Endodermal cell (in vitro differentiated cells): Measurements from ENCODE around the gene TLCD4. TPM values are rescaled to one million over a fixed set of nuclear protein-coding genes. Genes with fewer than 3 reads are reported as not detected.

Source experiments
- DNase-seq: peaks from one replicate; pipeline ENCODE4 v3.0.0-alpha.2; 2017
- H3K27ac ChIP-seq: 2 replicates; pipeline ENCODE4 v1.5.1; 2013; ENCODE audit warnings: mild to moderate bottlenecking, low read depth, low read length, moderate library complexity
- H3K27me3 ChIP-seq: 2 replicates; pipeline ENCODE4 v1.6.1; 2013; ENCODE audit warnings: mild to moderate bottlenecking, low read length, moderate library complexity; ENCODE audit not compliant: insufficient read depth, control insufficient read depth, poor library complexity, severe bottlenecking
- H3K36me3 ChIP-seq: 2 replicates; pipeline ENCODE4 v1.7.0; 2013; ENCODE audit warnings: mild to moderate bottlenecking, low read length, moderate library complexity; ENCODE audit not compliant: control insufficient read depth, insufficient read depth
- H3K4me1 ChIP-seq: one replicate; pipeline ENCODE4 v1.7.0; 2013; ENCODE audit warnings: low read length; ENCODE audit not compliant: control insufficient read depth, insufficient read depth
- H3K4me3 ChIP-seq: 2 replicates; pipeline ENCODE4 v1.5.1; 2013; ENCODE audit warnings: mild to moderate bottlenecking, low read length, moderate library complexity
- H3K9ac ChIP-seq: 2 replicates; pipeline ENCODE4 v1.6.1; 2013; ENCODE audit warnings: mild to moderate bottlenecking, low read length, moderate library complexity; ENCODE audit not compliant: poor library complexity, severe bottlenecking; ENCODE audit errors: extremely low read depth
- H3K9me3 ChIP-seq: 2 replicates; pipeline ENCODE4 v1.6.1; 2013; ENCODE audit warnings: mild to moderate bottlenecking, low read length, moderate library complexity; ENCODE audit not compliant: control insufficient read depth
- H3K27ac Mint-ChIP-seq: 2 replicates; pipeline ENCODE4 v1.8.0; 2020; ENCODE audit warnings: mixed read lengths
- H3K27me3 Mint-ChIP-seq: 2 replicates; pipeline ENCODE4 v1.8.0; 2021; ENCODE audit warnings: mild to moderate bottlenecking, mixed read lengths; ENCODE audit not compliant: insufficient read depth
- H3K36me3 Mint-ChIP-seq: 2 replicates; pipeline ENCODE4 v1.8.0; 2020; ENCODE audit warnings: low read depth, mixed read lengths
- H3K4me1 Mint-ChIP-seq: 2 replicates; pipeline ENCODE4 v1.8.0; 2020; ENCODE audit warnings: mixed read lengths
- H3K4me3 Mint-ChIP-seq: 2 replicates; pipeline ENCODE4 v1.8.0; 2020; ENCODE audit warnings: mild to moderate bottlenecking, moderate library complexity, mixed read lengths
- H3K9me3 Mint-ChIP-seq: 2 replicates; pipeline ENCODE4 v1.8.0; 2020; ENCODE audit warnings: mild to moderate bottlenecking, mixed read lengths
- WGBS, 2 experiments: methylation state at CpG; one replicate each; pipeline versions ENCODE4 v1.1.5 to v1.1.7; 2013; ENCODE audit warnings: missing lambda C conversion rate in 2 of 2, mixed read lengths in 1 of 2; ENCODE audit not compliant: insufficient coverage in 1 of 2, insufficient read length in 1 of 2; 5-methylcytosine and 5-hydroxymethylcytosine counted together
- total RNA-seq, 2 donors: library from RNA; stranded (reverse); fragmentation: NEBNext Ultra II Directional in 1 of 2; extraction: Animal tissue kit (Norgen Biotek cat#: 25700) in 1 of 2; gene quantifications; 2 replicates in 1 of 2; 3 replicates in 1 of 2; pipeline ENCODE4 v1.2.1, GENCODE V29; 2021
- TF ChIP-seq, protein P1 (sequence below): fragments of 200-600 bp; sonication (generic); conservative IDR thresholded peaks from 2 replicates; pipeline ENCODE4 v1.5.0; 2021; ENCODE audit warnings: antibody characterized with exemption, mild to moderate bottlenecking

TLCD4 gene
- total RNA-seq, 2 donors from 2014 or later, result 6.4 to 19.3 TPM

- Histone ChIP-seq H3K27ac (no peak overlapping the region), H3K9ac (no peak overlapping the region), H3K36me3 (no peaks in the 10 kb centered on the region), H3K4me1 (no peaks in the 10 kb centered on the region), H3K27me3 (peaks cover 7% of the 10 kb centered on the region), H3K4me3 (no peak overlapping the region), H3K9me3 (no peaks in the 10 kb centered on the region)
- no peak for DNase-seq
- TF ChIP-seq, protein P1, sequence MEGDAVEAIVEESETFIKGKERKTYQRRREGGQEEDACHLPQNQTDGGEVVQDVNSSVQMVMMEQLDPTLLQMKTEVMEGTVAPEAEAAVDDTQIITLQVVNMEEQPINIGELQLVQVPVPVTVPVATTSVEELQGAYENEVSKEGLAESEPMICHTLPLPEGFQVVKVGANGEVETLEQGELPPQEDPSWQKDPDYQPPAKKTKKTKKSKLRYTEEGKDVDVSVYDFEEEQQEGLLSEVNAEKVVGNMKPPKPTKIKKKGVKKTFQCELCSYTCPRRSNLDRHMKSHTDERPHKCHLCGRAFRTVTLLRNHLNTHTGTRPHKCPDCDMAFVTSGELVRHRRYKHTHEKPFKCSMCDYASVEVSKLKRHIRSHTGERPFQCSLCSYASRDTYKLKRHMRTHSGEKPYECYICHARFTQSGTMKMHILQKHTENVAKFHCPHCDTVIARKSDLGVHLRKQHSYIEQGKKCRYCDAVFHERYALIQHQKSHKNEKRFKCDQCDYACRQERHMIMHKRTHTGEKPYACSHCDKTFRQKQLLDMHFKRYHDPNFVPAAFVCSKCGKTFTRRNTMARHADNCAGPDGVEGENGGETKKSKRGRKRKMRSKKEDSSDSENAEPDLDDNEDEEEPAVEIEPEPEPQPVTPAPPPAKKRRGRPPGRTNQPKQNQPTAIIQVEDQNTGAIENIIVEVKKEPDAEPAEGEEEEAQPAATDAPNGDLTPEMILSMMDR, result no peak
- no peaks in the 10 kb centered on the region for H3K9me3 Mint-ChIP-seq
- peaks cover 5% of the 10 kb centered on the region for H3K36me3 Mint-ChIP-seq
- peaks cover 13% of the 10 kb centered on the region for H3K4me1 Mint-ChIP-seq
- H3K4me3 Mint-ChIP-seq, result no peak overlapping the region
- no peaks in the 10 kb centered on the region for H3K27me3 Mint-ChIP-seq
- no peak overlapping the region for H3K27ac Mint-ChIP-seq
Measured at GRCh38 chr1:95076034-95076433, 41.1 kb upstream of the TLCD4 start.

DNA sequence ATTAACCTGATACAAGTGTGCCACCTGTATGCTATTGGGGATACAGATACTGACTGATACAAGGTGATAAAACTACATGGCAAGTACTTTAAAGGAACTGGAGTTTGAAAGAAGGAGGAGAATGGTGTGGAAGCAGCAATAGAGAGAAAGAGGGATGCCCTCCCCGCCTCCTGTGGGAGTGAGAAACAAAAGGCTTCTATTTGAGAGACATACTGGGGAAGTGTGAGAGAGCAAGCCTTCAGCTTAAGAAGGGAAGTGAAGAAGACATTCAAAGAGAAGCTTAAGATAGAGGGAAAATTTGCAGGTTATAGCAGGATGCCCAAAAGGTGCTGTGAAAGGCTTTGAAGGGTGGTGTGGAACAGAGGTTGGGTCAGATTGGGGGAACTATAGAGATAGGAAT lies 36.7 kb upstream of the TLCD4 start:
- no peak overlapping the region for H3K4me3 ChIP-seq
- no peaks in the 10 kb centered on the region for H3K36me3 ChIP-seq
- no peak overlapping the region for H3K27ac ChIP-seq
- WGBS, 2 experiments, result 83 to 89% methylated on average over 1 of the region's 1 CpG
- no peaks in the 10 kb centered on the region for H3K4me1 ChIP-seq
- no peaks in the 10 kb centered on the region for H3K9me3 ChIP-seq
- no peaks in the 10 kb centered on the region for H3K9me3 Mint-ChIP-seq
- H3K27me3 ChIP-seq, result peaks cover 7% of the 10 kb centered on the region
- H3K36me3 Mint-ChIP-seq, result no peaks in the 10 kb centered on the region
- H3K27me3 Mint-ChIP-seq, result no peaks in the 10 kb centered on the region
- no peak overlapping the region for H3K4me3 Mint-ChIP-seq
- TF ChIP-seq, protein P1, result no peak
- H3K4me1 Mint-ChIP-seq, result peaks cover 10% of the 10 kb centered on the region
- no peak overlapping the region for H3K9ac ChIP-seq
- no peak overlapping the region for H3K27ac Mint-ChIP-seq
- DNase-seq, result no peak

- 86% methylated on average over 1 of the region's 1 CpG; no CpG with 5 or more reads in 1 of the 2 experiments for WGBS, 2 experiments
- H3K27ac Mint-ChIP-seq, result no peak overlapping the region
- H3K9me3 Mint-ChIP-seq, result no peaks in the 10 kb centered on the region
- TF ChIP-seq, protein P1, result no peak
- H3K4me3 ChIP-seq, result no peak overlapping the region
- H3K27me3 Mint-ChIP-seq, result no peaks in the 10 kb centered on the region
- no peak overlapping the region for H3K27ac ChIP-seq
- no peaks in the 10 kb centered on the region for H3K36me3 Mint-ChIP-seq
- DNase-seq, result no peak
- no peaks in the 10 kb centered on the region for H3K36me3 ChIP-seq
- no peak overlapping the region for H3K4me3 Mint-ChIP-seq
- H3K27me3 ChIP-seq, result peaks cover 7% of the 10 kb centered on the region
- no peaks in the 10 kb centered on the region for H3K4me1 ChIP-seq
- peaks cover 12% of the 10 kb centered on the region for H3K4me1 Mint-ChIP-seq
- no peak overlapping the region for H3K9ac ChIP-seq
- no peaks in the 10 kb centered on the region for H3K9me3 ChIP-seq
Measured at GRCh38 chr1:95080879-95081278, 36.3 kb upstream of the TLCD4 start.
